ENCODE data around the gene GLIPR2.
A peak's percentile ranks its signal among the peaks of the same experiment; 100 is the strongest.

Gene GLIPR2

DNA sequence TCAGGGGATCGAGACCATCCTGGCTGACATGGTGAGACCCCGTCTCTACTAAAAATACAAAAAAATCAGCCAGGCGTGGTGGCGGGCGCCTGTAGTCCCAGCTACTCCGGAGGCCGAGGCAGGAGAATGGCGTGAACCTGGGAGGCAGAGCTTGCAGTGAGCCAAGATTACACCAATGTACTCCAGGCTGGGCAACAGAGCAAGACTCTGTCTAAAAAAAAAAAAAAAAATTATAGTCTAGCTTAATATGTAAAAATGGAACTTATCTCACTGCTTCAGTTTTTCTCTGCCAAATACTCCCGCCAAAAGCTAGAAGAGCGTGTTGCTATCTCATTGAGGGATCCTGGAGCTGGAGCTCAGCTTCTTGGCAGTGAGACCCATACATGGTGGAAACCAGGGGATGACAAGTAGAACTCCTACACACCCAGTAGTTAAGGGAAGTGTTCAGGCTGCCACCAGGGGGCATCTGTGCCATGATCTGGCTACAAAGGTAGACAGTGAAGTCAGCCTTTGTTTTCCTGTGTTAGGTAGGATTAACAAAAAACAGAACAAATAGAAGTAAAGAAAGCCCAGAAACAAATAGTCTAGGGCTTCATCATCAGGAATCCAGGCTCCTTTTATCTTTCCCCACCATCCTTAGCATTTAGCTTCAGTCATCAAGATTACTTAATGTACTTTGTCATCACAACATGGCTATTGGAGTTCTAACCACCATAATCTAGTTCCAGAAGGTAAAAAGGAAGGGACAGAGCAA, 33.6 kb upstream of the GLIPR2 start:
- ChIA-PET CTCF (interaction anchor here (0.6 to 8.5 kb wide), 52 partner anchors 11 to 1497 kb away, joined by 3 to 172 read pairs (median 4); partner anchors contain the start of genes CCIN, CLTA and GLIPR2), POLR2A (interaction anchor here (0.5 to 3.8 kb wide), 4 partner anchors 34 to 166 kb away, joined by 3 to 18 read pairs (median 8); partner anchors contain the start of genes CLTA and GLIPR2)
- H3K27ac ChIP-seq (ENCODE audit: extremely low read depth, low read depth, low read length) = no peak overlapping the region
- TF ChIP-seq, protein P1, sequence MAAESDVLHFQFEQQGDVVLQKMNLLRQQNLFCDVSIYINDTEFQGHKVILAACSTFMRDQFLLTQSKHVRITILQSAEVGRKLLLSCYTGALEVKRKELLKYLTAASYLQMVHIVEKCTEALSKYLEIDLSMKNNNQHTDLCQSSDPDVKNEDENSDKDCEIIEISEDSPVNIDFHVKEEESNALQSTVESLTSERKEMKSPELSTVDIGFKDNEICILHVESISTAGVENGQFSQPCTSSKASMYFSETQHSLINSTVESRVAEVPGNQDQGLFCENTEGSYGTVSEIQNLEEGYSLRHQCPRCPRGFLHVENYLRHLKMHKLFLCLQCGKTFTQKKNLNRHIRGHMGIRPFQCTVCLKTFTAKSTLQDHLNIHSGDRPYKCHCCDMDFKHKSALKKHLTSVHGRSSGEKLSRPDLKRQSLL (tag by site-specific recombination; IDR thresholded peaks at IDR 0.05) = no peak
- TF ChIP-seq ZNF654 (tag by site-specific recombination; IDR thresholded peaks at IDR 0.05; ENCODE audit: low read depth) = peak; percentile 45
- peak; percentile 58; the same call in 1 of the 2 replicates for TF ChIP-seq ZFP3 (tag by site-specific recombination; IDR thresholded peaks at IDR 0.05; ENCODE audit: low read depth)
- peak; percentile 49 for TF ChIP-seq ZFHX2 (tag by site-specific recombination; conservative IDR thresholded peaks at IDR 0.05)
- TF ChIP-seq ZNF660 (tag by site-specific recombination; IDR thresholded peaks at IDR 0.05) = 0 out of 2 replicates have a peak, but pooled peaks have one; percentile 23
- no peak for TF ChIP-seq ZBTB21 (tag by site-specific recombination; IDR thresholded peaks at IDR 0.05)
- H3K4me1 ChIP-seq (ENCODE audit: control insufficient read depth, insufficient read depth, low read length) = no peaks in the 10 kb centered on the region
- no peak overlapping the region for H3K4me3 ChIP-seq (ENCODE audit: low read depth, low read length)
- no peaks in the 10 kb centered on the region for H3K9me3 ChIP-seq (ENCODE audit: control insufficient read depth, insufficient read depth, low read depth, low read length)
- no peaks in the 10 kb centered on the region; a peak in 1 of 3 replicates for H3K36me3 ChIP-seq (ENCODE audit: control insufficient read depth in 2 of 2, insufficient read depth in 1 of 2, low read length in 2 of 2)

- ChIA-PET POLR2A (interaction anchor here (0.9 kb wide), 1 partner anchor 81 kb away, joined by 5 read pairs; the partner anchor contains the start of gene CLTA), CTCF (interaction anchor here (0.6 to 2.1 kb wide), 4 partner anchors 57 to 154 kb away, joined by 4 to 8 read pairs (median 4); no protein-coding TSS in a partner anchor)
- no peaks in the 10 kb centered on the region for H3K9me3 ChIP-seq (ENCODE audit: control insufficient read depth, insufficient read depth, low read depth, low read length)
- H3K4me3 ChIP-seq (ENCODE audit: low read depth, low read length) = no peak overlapping the region
- H3K36me3 ChIP-seq (ENCODE audit: control insufficient read depth in 2 of 2, insufficient read depth in 1 of 2, low read length in 2 of 2) = peaks cover 0 to 11% of the 10 kb centered on the region in 2 experiments; a peak in 2 of 3 replicates
- no peaks in the 10 kb centered on the region for H3K4me1 ChIP-seq (ENCODE audit: control insufficient read depth, insufficient read depth, low read length)
- no peak overlapping the region for H3K27ac ChIP-seq (ENCODE audit: extremely low read depth, low read depth, low read length)
- TF ChIP-seq ZIC2 (tag by site-specific recombination; IDR thresholded peaks at IDR 0.05) (no peak), HOXD13 (CRISPR knock-in tag; IDR thresholded peaks at IDR 0.05; ENCODE audit: borderline replicate concordance) (no peak), ZNF121 (tag by site-specific recombination; IDR thresholded peaks at IDR 0.05) (no peak), ZNF610 (tag by site-specific recombination; IDR thresholded peaks at IDR 0.05; ENCODE audit: borderline replicate concordance) (no peak), ZNF221 (tag by site-specific recombination; IDR thresholded peaks at IDR 0.05; ENCODE audit: borderline replicate concordance) (no peak), ZNF23 (tag by site-specific recombination; IDR thresholded peaks at IDR 0.05; ENCODE audit: borderline replicate concordance) (no peak), ZNF48 (tag by site-specific recombination; IDR thresholded peaks at IDR 0.05) (no peak), ZNF701 (tag by site-specific recombination; IDR thresholded peaks at IDR 0.05) (no peak), ZNF398 (tag by site-specific recombination; IDR thresholded peaks at IDR 0.05) (no peak), CTCF (tag by site-specific recombination; IDR thresholded peaks at IDR 0.05) (no peak), ZNF521 (tag by site-specific recombination; IDR thresholded peaks at IDR 0.05) (no peak), ZSCAN5A (tag by site-specific recombination; IDR thresholded peaks at IDR 0.05) (no peak), ZNF112 (tag by site-specific recombination; IDR thresholded peaks at IDR 0.05) (no peak), HOXA7 (CRISPR knock-in tag; IDR thresholded peaks at IDR 0.05; ENCODE audit: borderline replicate concordance) (no peak), ZNF624 (tag by site-specific recombination; IDR thresholded peaks at IDR 0.05) (no peak)
- TF ChIP-seq, protein P2, sequence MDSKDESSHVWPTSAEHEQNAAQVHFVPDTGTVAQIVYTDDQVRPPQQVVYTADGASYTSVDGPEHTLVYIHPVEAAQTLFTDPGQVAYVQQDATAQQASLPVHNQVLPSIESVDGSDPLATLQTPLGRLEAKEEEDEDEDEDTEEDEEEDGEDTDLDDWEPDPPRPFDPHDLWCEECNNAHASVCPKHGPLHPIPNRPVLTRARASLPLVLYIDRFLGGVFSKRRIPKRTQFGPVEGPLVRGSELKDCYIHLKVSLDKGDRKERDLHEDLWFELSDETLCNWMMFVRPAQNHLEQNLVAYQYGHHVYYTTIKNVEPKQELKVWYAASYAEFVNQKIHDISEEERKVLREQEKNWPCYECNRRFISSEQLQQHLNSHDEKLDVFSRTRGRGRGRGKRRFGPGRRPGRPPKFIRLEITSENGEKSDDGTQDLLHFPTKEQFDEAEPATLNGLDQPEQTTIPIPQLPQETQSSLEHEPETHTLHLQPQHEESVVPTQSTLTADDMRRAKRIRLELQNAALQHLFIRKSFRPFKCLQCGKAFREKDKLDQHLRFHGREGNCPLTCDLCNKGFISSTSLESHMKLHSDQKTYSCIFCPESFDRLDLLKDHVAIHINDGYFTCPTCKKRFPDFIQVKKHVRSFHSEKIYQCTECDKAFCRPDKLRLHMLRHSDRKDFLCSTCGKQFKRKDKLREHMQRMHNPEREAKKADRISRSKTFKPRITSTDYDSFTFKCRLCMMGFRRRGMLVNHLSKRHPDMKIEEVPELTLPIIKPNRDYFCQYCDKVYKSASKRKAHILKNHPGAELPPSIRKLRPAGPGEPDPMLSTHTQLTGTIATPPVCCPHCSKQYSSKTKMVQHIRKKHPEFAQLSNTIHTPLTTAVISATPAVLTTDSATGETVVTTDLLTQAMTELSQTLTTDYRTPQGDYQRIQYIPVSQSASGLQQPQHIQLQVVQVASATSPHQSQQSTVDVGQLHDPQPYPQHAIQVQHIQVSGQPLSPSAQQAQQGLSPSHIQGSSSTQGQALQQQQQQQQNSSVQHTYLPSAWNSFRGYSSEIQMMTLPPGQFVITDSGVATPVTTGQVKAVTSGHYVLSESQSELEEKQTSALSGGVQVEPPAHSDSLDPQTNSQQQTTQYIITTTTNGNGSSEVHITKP (tag by site-specific recombination; IDR thresholded peaks at IDR 0.05) = no peak
- TF ChIP-seq, protein P3, sequence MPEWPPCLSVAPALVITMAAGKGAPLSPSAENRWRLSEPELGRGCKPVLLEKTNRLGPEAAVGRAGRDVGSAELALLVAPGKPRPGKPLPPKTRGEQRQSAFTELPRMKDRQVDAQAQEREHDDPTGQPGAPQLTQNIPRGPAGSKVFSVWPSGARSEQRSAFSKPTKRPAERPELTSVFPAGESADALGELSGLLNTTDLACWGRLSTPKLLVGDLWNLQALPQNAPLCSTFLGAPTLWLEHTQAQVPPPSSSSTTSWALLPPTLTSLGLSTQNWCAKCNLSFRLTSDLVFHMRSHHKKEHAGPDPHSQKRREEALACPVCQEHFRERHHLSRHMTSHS (tag by site-specific recombination; IDR thresholded peaks at IDR 0.05) = no peak
Observed at GRCh38 chr9:36109071-36109470, 27.5 kb upstream of the GLIPR2 start.

Data from HEK293 (cell line).